Activated CD4-positive, alpha-beta T cell treated with anti-CD3 and anti-CD28 coated beads, Interleukin-10, Interleukin-2, amounts not matched to agents 100 ng/mL and 50 ng/mL, durations not matched to agents 16 hours and 8 hours (primary cell): ENCODE measurements around the gene CACNA1B.

Experiments
- DNase-seq: peaks from one replicate; pipeline ENCODE4 v3.0.0-alpha.2; 2020

The CACNA1B gene

GRCh38 chr9:137924169-137924568, 46.6 kb downstream of the CACNA1B start:
- DNase-seq: no peak

- DNase-seq: no peak
Measured at GRCh38 chr9:137924761-137925369, 47.3 kb downstream of the CACNA1B start.

- peak; percentile 4 for DNase-seq
Measured at GRCh38 chr9:137943655-137944054, 66.1 kb downstream of the CACNA1B start.

GRCh38 chr9:137945581-137945980, 68.0 kb downstream of the CACNA1B start:
- no peak for DNase-seq

GRCh38 chr9:137946993-137947392, 69.4 kb downstream of the CACNA1B start:
- no peak for DNase-seq

- no peak for DNase-seq
Measured at GRCh38 chr9:137948642-137949041, 71.1 kb downstream of the CACNA1B start.

- no peak for DNase-seq
Measured at GRCh38 chr9:137949260-137949659, 71.7 kb downstream of the CACNA1B start.

- no peak for DNase-seq
Measured at GRCh38 chr9:137951107-137951506, 73.5 kb downstream of the CACNA1B start.

- no peak for DNase-seq
Measured at GRCh38 chr9:137951597-137952490, 74.3 kb downstream of the CACNA1B start.

GRCh38 chr9:137952976-137953666, 75.5 kb downstream of the CACNA1B start:
- no peak for DNase-seq

GRCh38 chr9:137953683-137954438, 76.3 kb downstream of the CACNA1B start:
- no peak for DNase-seq

GRCh38 chr9:137955224-137955570, 77.6 kb downstream of the CACNA1B start:
- DNase-seq: no peak

GRCh38 chr9:137955586-137955985, 78.0 kb downstream of the CACNA1B start:
- no peak for DNase-seq

- no peak for DNase-seq
Measured at GRCh38 chr9:137956039-137956438, 78.5 kb downstream of the CACNA1B start.

- DNase-seq: no peak
Measured at GRCh38 chr9:137956688-137957385, 79.3 kb downstream of the CACNA1B start.

- DNase-seq: no peak
Measured at GRCh38 chr9:137959641-137960411, 82.2 kb downstream of the CACNA1B start.

GRCh38 chr9:137960496-137960895, 82.9 kb downstream of the CACNA1B start:
- no peak for DNase-seq

GRCh38 chr9:137963525-137963924, 85.9 kb downstream of the CACNA1B start:
- no peak for DNase-seq

- no peak for DNase-seq
Measured at GRCh38 chr9:137965177-137965795, 87.7 kb downstream of the CACNA1B start.

GRCh38 chr9:137967280-137967953, 89.8 kb downstream of the CACNA1B start:
- no peak for DNase-seq

- no peak for DNase-seq
Measured at GRCh38 chr9:137968235-137968634, 90.7 kb downstream of the CACNA1B start.
